HepG2 (cell line): ENCODE data around the gene ARL4D. TPM values are rescaled to one million over a fixed set of nuclear protein-coding genes. Genes with fewer than 3 reads are reported as not detected.

Experiments used
- GABPA ChIP-seq, 2 experiments: IDR thresholded peaks; 2 replicates each; pipeline ENCODE4 v1.6.1; 2011 to 2016; ENCODE audit warnings: low read depth in 2 of 2, low read length in 1 of 2, missing biosample characterization in 1 of 2, missing genetic modification characterization in 1 of 2
- HOXA7 ChIP-seq: sonication (generic); formaldehyde crosslinking; IDR thresholded peaks from 2 replicates; pipeline ENCODE4 v1.8.1; 2022; ENCODE audit warnings: mild to moderate bottlenecking, missing genetic modification reagents, moderate library complexity
- NCOR1 ChIP-seq: fragments of 200-600 bp; sonication (generic); IDR thresholded peaks from 2 replicates; pipeline ENCODE4 v1.7.0; 2017; ENCODE audit warnings: antibody characterized with exemption, low read length, borderline replicate concordance
- PATZ1 ChIP-seq: sonication (generic); formaldehyde crosslinking; IDR thresholded peaks from 2 replicates; pipeline ENCODE4 v1.4.0; 2020; ENCODE audit warnings: missing genetic modification reagents
- RBAK ChIP-seq: sonication (generic); formaldehyde crosslinking; IDR thresholded peaks from 2 replicates; pipeline ENCODE4 v1.5.1; 2020; ENCODE audit warnings: mild to moderate bottlenecking, missing genetic modification reagents
- ZFP36L2 ChIP-seq: sonication (generic); formaldehyde crosslinking; IDR thresholded peaks from 2 replicates; pipeline ENCODE4 v1.4.0; 2020; ENCODE audit warnings: missing genetic modification reagents
- ZNF143 ChIP-seq: sonication (generic); formaldehyde crosslinking; IDR thresholded peaks from 2 replicates; pipeline ENCODE4 v1.4.0; 2020; ENCODE audit warnings: missing genetic modification reagents
- ZNF224 ChIP-seq: sonication (generic); formaldehyde crosslinking; IDR thresholded peaks from 2 replicates; pipeline ENCODE4 v1.5.0; 2020; ENCODE audit warnings: mild to moderate bottlenecking, missing genetic modification reagents
- ZNF567 ChIP-seq: sonication (generic); formaldehyde crosslinking; IDR thresholded peaks from 2 replicates; pipeline ENCODE4 v1.8.1; 2023; ENCODE audit warnings: mild to moderate bottlenecking, missing genetic modification reagents, borderline replicate concordance
- ZNF607 ChIP-seq: sonication (generic); formaldehyde crosslinking; IDR thresholded peaks from 2 replicates; pipeline ENCODE4 v1.5.1; 2020; ENCODE audit warnings: missing genetic modification reagents, mild to moderate bottlenecking, borderline replicate concordance
- ZNF7 ChIP-seq: IDR thresholded peaks from 2 replicates; pipeline ENCODE4 v1.6.1; 2016; ENCODE audit warnings: missing biosample characterization, missing genetic modification reagents
- polyA plus RNA-seq, 8 experiments: library from polyadenylated mRNA; depleted of rRNA in 3 of 8; stranded (reverse) in 7 of 8; unstranded in 1 of 8; fragments of >200 nt; fragmentation: Illumina TruSeq in 4 of 8; extraction: Trizol in 4 of 8; gene quantifications; 2 replicates each; pipeline versions ENCODE4 v1.2.1 to v1.2.3, GENCODE V29; 2011 to 2016; ENCODE audit warnings: low read depth in 4 of 8, missing spikeins in 1 of 8, mixed read lengths in 1 of 8; ENCODE audit not compliant: insufficient read depth in 1 of 8
- total RNA-seq, 5 experiments: library from RNA; depleted of rRNA; stranded (reverse); fragments of >200 nt; fragmentation: Illumina TruSeq; extraction: Trizol; gene quantifications; 2 replicates each; pipeline ENCODE4 v1.2.3, GENCODE V29; 2016; ENCODE audit warnings: low read depth in 1 of 5
- TF ChIP-seq, protein P1 (sequence below): sonication (generic); formaldehyde crosslinking; IDR thresholded peaks from 2 replicates; pipeline ENCODE4 v1.4.0; 2020; ENCODE audit warnings: missing genetic modification reagents, mild to moderate bottlenecking, borderline replicate concordance
- TF ChIP-seq, protein P2 (sequence below): fragments of 450-650 bp; IDR thresholded peaks from 2 replicates; pipeline ENCODE4 v1.6.1; 2017
- TF ChIP-seq, protein P3 (sequence below): sonication (generic); formaldehyde crosslinking; conservative IDR thresholded peaks from 2 replicates; pipeline ENCODE4 v1.4.0; 2020; ENCODE audit warnings: mild to moderate bottlenecking, missing genetic modification reagents, moderate library complexity
- TF ChIP-seq, protein P4 (sequence below): sonication (generic); formaldehyde crosslinking; IDR thresholded peaks from 2 replicates; pipeline ENCODE4 v1.4.0; 2020; ENCODE audit warnings: missing genetic modification reagents
- TF ChIP-seq, protein P5 (sequence below): sonication (generic); formaldehyde crosslinking; IDR thresholded peaks from 2 replicates; pipeline ENCODE4 v1.5.0; 2020; ENCODE audit warnings: missing genetic modification reagents
- TF ChIP-seq, protein P6 (sequence below): sonication (generic); formaldehyde crosslinking; IDR thresholded peaks from 2 replicates; pipeline ENCODE4 v1.5.1; 2020; ENCODE audit warnings: missing genetic modification reagents, mild to moderate bottlenecking, borderline replicate concordance

ARL4D gene
- total and polyA plus RNA-seq, 2 of the 13 experiments (the other 11 are each of a cell fraction or from before 2014, with no cell fraction given), result 9.0 to 25.9 TPM

- TF ChIP-seq, protein P1, sequence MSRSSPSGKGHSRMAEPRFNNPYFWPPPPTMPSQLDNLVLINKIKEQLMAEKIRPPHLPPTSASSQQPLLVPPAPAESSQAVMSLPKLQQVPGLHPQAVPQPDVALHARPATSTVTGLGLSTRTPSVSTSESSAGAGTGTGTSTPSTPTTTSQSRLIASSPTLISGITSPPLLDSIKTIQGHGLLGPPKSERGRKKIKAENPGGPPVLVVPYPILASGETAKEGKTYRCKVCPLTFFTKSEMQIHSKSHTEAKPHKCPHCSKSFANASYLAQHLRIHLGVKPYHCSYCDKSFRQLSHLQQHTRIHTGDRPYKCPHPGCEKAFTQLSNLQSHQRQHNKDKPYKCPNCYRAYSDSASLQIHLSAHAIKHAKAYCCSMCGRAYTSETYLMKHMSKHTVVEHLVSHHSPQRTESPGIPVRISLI (CRISPR knock-in tag), result no peak
- TF ChIP-seq ZNF567 (CRISPR knock-in tag) (no peak), ZFP36L2 (CRISPR knock-in tag) (no peak; the same call in 1 of the 2 replicates), ZNF224 (CRISPR knock-in tag) (no peak), RBAK (no peak), PATZ1 (CRISPR knock-in tag) (no peak), GABPA (IDR thresholded peaks at IDR 0.05; ENCODE audit: low read depth, low read length) (no peak), GABPA (CRISPR knock-in tag; IDR thresholded peaks at IDR 0.05; ENCODE audit: low read depth) (0 out of 2 replicates have a peak, but pooled peaks have one; percentile 9), ZNF7 (CRISPR knock-in tag) (no peak), ZNF607 (CRISPR knock-in tag) (no peak), HOXA7 (no peak), ZNF143 (CRISPR knock-in tag) (no peak), NCOR1 (no peak)
- TF ChIP-seq, protein P2, sequence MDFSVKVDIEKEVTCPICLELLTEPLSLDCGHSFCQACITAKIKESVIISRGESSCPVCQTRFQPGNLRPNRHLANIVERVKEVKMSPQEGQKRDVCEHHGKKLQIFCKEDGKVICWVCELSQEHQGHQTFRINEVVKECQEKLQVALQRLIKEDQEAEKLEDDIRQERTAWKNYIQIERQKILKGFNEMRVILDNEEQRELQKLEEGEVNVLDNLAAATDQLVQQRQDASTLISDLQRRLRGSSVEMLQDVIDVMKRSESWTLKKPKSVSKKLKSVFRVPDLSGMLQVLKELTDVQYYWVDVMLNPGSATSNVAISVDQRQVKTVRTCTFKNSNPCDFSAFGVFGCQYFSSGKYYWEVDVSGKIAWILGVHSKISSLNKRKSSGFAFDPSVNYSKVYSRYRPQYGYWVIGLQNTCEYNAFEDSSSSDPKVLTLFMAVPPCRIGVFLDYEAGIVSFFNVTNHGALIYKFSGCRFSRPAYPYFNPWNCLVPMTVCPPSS, result no peak
- TF ChIP-seq, protein P3, sequence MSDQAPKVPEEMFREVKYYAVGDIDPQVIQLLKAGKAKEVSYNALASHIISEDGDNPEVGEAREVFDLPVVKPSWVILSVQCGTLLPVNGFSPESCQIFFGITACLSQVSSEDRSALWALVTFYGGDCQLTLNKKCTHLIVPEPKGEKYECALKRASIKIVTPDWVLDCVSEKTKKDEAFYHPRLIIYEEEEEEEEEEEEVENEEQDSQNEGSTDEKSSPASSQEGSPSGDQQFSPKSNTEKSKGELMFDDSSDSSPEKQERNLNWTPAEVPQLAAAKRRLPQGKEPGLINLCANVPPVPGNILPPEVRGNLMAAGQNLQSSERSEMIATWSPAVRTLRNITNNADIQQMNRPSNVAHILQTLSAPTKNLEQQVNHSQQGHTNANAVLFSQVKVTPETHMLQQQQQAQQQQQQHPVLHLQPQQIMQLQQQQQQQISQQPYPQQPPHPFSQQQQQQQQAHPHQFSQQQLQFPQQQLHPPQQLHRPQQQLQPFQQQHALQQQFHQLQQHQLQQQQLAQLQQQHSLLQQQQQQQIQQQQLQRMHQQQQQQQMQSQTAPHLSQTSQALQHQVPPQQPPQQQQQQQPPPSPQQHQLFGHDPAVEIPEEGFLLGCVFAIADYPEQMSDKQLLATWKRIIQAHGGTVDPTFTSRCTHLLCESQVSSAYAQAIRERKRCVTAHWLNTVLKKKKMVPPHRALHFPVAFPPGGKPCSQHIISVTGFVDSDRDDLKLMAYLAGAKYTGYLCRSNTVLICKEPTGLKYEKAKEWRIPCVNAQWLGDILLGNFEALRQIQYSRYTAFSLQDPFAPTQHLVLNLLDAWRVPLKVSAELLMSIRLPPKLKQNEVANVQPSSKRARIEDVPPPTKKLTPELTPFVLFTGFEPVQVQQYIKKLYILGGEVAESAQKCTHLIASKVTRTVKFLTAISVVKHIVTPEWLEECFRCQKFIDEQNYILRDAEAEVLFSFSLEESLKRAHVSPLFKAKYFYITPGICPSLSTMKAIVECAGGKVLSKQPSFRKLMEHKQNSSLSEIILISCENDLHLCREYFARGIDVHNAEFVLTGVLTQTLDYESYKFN (CRISPR knock-in tag), result no peak
- TF ChIP-seq, protein P4, sequence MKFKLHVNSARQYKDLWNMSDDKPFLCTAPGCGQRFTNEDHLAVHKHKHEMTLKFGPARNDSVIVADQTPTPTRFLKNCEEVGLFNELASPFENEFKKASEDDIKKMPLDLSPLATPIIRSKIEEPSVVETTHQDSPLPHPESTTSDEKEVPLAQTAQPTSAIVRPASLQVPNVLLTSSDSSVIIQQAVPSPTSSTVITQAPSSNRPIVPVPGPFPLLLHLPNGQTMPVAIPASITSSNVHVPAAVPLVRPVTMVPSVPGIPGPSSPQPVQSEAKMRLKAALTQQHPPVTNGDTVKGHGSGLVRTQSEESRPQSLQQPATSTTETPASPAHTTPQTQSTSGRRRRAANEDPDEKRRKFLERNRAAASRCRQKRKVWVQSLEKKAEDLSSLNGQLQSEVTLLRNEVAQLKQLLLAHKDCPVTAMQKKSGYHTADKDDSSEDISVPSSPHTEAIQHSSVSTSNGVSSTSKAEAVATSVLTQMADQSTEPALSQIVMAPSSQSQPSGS (CRISPR knock-in tag), result no peak
- TF ChIP-seq, protein P5, sequence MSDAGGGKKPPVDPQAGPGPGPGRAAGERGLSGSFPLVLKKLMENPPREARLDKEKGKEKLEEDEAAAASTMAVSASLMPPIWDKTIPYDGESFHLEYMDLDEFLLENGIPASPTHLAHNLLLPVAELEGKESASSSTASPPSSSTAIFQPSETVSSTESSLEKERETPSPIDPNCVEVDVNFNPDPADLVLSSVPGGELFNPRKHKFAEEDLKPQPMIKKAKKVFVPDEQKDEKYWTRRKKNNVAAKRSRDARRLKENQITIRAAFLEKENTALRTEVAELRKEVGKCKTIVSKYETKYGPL (CRISPR knock-in tag), result no peak
- TF ChIP-seq, protein P6, sequence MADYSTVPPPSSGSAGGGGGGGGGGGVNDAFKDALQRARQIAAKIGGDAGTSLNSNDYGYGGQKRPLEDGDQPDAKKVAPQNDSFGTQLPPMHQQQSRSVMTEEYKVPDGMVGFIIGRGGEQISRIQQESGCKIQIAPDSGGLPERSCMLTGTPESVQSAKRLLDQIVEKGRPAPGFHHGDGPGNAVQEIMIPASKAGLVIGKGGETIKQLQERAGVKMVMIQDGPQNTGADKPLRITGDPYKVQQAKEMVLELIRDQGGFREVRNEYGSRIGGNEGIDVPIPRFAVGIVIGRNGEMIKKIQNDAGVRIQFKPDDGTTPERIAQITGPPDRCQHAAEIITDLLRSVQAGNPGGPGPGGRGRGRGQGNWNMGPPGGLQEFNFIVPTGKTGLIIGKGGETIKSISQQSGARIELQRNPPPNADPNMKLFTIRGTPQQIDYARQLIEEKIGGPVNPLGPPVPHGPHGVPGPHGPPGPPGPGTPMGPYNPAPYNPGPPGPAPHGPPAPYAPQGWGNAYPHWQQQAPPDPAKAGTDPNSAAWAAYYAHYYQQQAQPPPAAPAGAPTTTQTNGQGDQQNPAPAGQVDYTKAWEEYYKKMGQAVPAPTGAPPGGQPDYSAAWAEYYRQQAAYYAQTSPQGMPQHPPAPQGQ (CRISPR knock-in tag), result no peak
Observed at GRCh38 chr17:43360376-43360738, 38.4 kb upstream of the ARL4D start (continued).
